ENCODE measurements around the gene SGK1.
A peak's percentile ranks its signal among the peaks of the same experiment; 100 is the strongest.
"Not testable (repeated sequence)": the region's sequence is repeated elsewhere in the genome, so short reads cannot be mapped to it uniquely, and the experiment has no call there.

SGK1 gene

DNA sequence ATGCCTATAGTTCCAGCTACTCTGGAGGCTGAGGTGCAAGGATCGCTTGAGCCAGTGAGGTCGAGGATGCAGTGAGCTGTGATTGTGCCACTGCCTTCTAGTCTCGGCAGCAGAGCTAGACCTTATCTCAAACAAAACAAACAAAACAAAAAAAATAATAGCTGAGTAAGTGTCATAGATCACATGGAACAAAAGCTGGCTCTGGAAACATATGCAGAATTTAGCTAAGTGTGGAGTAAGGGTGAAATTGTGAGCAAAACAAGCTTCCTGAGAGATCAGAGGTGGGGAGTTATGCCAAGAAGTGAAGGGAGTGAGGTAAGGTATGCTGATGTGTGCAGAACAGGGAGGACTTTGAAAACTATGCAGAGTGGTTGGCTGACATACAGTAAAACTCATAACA lies 18.7 kb downstream of the SGK1 start:
- no peak for DNase-seq

DNA sequence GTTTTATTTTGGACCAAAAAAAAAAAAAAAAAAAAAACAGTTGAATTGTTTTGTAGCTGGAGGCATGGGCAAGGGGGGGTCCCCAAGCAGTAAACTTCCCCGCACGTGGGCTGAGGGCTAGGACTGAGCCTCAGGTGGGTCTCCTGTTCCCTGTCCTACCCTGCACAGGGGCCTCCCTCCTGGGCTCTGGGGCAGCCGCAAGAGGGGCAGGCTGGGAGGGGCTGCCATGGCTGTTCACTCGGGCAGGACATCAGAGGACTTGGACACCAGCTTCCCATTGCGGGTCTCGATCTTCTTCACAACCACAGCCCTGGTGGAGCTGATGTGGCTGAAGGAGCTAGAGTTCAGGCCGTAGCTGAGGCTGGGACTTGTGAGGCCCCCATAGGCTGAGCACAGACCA lies 21.1 kb downstream of the SGK1 start:
- no peak for DNase-seq

DNA sequence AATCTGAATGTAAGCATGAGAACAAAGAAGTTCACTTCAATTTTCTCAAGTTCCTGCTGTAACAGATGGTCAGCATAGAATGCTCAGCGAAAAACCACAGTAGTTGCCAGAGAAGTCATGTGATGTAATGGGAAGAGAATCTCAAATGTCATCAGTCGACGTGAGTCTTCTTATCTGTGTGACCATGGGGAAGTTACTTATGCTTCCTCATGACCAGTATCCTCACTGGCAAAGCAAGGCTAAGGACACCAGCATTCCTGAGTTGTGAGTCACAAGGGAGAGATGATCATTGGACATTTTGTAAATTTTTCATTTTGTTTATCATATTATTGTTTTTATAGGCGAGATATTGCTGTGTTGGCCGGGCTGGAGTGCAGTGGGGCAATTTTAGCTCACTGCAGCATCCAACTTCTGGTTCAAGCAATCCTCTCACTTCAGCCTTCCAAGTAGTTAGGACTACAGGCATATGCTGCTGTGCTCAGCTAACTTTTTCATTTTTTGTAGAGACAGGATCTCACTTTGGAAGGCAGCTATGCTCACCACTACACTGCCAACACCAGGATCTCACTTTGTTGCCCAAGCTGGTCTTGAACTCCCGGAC lies 21.9 kb downstream of the SGK1 start:
- no peak for DNase-seq

DNA sequence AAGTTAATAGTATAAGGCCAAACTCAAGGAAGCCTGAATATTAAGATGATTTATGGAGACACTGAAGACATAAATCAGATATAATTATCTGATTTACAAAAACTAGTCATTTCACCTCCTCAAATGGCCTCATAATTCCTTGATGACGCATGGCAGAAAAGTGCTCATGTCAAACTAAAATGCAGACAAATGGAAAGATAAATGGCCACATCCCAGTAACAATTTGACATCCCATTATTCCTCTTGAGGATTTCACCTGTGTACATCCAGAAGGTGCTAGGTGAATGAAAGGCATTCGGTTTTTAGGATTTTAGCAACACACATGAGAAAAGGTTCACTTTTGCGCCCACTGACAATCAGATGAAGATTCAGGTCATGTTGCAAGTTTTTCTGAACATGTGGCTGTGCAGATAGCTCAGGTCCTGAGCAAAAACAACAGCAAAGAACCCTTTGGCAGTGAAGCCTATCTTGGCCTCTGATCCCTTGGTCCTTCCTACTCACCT lies 24.2 kb downstream of the SGK1 start:
- no peak for DNase-seq

DNA sequence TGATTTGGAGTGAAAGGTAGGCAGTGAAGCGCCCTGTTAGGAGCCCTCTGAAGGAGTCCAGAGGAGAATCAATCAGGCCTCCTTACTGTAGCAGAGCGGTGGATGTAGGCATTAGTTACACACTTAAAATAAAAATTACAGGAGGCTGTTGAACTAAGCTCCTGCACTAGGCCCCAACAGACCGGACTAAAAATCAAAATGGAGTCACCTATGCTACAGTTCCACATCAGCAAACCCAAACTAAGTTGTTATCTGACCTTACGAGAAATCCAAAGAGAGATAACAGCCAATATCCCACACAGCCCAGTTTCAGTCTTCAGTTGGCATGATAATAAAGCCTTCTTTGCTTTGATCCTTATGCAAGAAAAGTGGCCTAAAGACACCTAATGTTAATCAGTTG lies 26.8 kb downstream of the SGK1 start:
- no peak for DNase-seq

DNA sequence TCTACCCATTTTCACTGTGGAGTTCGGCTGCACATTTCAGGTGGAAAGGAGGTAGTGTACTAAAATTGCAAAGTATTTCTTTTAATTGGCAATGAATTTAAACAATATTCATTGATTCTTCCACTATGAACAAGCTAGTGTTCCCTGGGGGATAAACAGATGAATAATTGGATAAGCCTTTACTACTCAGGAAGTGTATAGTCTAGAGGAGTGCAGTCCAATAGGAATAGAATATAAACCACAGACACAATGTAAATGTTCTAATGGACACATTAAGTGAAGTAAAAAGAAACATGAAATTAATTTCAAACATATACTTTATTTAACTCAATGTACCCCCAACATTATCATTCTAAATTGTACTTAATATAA lies 28.7 kb downstream of the SGK1 start:
- no peak for DNase-seq

DNA sequence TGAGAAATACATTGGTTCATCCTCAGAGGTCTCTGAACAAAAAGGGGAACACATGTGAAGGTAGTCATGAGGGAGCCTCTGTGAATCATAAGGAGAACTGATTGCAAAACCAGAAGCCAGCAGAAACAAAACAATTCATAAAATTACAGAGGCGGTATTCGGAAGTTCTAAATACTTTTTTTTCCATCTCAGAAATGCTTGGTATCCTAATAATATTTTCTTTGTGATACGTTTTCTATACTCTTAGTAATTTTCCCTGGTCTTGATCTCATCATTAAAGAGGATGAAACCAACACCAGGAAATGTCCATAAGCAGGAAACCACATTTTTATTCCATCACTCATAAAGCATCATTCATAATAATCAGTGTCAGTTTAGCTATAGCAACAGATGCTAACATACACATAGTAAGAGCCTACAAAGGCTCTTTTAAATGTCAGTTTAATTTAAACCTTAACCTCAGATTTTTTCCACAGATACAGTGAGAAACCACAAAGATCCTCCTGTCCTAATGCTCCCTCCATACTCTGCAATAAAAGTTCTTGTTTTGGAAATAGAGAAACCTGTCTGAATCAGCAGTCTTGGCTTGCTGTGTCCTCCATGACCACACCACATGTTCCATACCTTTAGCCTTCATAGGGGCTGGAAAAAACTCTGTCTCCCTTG lies 29.2 kb downstream of the SGK1 start:
- no peak for DNase-seq

DNA sequence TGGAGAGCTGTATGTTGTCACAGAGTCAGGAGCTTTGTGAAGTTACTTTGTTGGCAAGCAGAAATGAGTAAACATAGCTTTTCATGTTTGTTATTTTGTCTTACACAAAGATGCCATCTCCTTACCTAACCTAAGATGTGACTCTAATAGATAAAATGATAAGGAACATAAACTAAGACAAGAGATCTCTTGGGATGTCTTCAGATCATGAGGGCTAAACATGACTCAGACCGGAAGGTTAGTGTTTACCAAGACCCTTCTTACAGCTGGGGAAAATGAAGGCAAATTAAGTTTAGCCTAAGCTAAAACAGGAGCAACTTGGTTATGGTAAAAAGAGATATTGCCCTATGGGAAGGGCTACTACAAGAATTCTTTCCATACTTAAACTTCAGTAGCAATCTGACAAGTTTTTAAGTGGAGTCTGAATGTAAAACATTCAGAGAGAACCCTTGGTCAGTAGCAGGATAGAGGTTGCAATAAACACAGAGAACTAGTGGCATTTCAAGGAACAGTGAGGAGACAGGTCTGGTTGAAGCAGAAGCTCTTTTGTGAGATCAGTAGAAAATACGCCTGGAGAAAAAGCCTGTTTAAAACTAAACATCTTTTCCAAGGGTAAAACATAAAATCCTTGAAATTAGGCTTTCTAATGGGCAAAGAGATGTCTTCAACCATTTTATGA lies 29.9 kb downstream of the SGK1 start:
- DNase-seq, result no peak

DNA sequence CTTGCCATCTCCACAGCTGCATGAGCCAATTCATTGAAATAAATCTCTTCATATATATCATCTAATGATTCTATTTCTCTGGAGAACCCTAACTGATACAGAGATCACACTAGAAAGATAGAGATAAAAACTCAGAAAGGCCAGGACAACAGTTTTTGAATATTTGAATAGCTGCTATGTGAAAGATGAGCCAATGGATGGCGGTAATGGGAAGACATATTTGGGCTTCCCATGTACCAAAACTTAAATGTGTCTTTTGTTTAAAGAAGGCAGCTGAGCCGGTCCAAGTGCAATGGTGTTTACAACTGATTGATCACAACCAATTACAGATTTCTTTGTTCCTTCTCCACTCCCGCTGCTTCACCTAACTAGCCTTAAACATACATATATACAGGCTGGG lies 35.1 kb downstream of the SGK1 start:
- no peak for DNase-seq

DNA sequence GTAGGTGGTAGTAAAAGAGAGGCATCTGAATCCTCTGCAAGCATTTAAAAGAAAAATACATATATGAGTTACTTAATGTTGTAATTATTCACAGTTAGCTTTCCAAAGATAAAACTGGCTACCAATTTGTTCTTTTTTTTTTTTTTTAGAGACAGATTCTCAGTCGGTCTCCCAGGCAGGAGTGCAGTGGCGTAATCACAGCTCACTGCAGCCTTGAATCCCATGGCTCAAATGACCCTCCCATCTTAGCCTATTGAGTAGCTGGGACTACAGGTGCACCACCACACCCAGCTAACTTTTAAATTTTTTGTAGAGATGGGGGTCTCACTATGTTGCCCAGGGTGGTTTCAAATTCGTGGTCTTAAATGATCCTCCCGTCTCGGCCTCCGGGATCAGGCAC lies 36.5 kb downstream of the SGK1 start:
- no peak for DNase-seq

DNA sequence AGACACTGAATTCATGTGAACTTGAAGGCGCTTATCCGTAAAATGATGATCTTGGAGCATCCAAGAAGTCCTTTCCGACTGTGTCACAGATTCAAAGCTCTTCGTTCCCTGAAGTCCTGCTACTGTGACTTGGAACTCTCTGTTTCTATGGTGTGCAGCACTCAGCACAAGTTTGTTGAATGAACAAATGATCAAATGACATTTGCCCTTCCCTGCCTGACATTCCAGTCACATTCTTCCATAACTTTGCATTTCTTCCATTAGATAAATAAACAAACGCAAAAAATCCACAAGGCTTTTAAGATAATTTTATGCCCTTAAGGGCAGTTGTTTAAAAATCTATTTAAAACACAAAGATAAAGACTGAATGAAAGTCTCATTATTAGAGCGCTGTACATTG lies 39.9 kb downstream of the SGK1 start:
- DNase-seq, result no peak

DNA sequence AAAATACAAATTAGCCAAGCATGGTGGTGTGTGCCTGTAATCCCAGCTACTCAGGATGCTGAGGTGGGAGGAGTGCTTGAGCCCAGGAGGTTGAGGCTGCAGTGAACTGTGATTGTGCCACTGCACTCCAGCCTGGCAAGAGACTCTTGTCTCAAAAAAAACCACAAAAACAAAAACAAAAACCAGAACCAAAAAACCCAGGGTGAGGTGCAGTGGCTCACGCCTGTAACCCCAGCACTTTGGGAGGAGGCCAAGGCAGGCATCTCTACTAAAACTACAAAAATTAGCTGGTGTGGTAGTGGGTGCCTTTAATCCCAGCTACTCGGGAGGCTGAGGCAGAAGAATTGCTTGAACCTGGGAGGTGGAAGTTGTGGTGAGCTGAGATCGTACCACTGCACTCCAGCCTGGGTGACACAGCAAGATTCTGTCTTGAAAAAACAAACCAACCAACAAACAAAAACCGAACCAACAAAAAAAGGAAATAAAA lies 41.0 kb downstream of the SGK1 start:
- DNase-seq, result not testable (repeated sequence)

DNA sequence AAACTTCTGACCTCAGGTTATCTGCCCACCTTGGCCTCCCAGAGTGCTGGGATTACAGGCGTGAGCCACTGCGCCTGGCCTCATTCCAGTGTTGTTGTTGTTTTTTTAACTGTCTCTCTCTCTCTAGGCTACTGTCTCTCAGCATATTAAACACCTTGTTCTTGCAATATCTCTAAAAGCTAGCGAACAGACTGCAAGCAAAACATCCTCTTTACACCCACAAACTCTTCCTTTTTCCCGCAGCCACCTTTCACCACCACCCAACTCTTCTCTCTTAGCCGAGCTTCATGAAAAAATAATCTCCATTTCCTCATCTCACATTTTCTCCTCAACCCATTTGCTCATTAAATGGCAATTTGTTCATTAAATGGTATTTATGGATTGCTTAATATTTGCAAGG lies 45.5 kb downstream of the SGK1 start:
- no peak for DNase-seq

DNA sequence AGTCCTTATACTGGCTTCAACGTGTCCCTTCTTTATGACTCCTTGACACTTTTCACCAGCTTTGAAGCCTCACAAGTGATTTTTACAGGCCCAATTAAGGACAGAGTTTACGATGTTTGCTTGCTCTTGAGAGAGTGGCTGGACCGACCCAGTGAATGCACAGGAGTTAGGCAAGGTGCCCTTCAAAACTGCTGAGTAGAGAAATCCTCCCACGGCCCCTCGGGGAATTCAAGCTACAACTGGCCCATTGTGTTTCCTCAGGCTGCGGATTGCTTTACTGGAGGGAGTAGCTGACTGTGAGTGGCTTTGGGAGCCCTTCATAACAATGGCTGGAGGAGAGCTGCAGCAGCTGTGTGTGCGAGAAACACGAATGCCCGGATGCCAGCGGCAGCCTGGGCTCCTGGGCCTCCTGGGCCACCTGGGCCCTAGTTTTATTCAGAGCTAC lies 50.0 kb downstream of the SGK1 start:
- peak; percentile 66 for DNase-seq

DNA sequence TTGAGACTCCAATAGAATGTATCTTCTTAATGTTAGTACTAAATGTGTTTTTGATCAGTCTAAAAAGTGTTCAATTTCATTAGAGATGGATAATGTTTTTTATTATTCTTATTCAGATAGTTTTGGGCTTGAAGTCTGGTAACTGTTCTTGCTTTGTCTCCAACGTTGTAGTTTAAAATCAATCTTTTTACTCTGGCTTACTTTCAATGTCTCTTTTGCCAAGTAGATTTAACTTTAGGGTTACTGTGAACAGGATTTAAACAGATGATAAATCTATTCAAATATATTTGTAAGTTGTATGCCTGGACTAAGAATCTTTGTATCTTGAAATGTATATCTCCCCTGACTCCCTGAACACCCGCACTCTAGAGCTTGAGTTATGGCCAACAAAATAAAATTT lies 51.1 kb downstream of the SGK1 start:
- no peak for DNase-seq

DNA sequence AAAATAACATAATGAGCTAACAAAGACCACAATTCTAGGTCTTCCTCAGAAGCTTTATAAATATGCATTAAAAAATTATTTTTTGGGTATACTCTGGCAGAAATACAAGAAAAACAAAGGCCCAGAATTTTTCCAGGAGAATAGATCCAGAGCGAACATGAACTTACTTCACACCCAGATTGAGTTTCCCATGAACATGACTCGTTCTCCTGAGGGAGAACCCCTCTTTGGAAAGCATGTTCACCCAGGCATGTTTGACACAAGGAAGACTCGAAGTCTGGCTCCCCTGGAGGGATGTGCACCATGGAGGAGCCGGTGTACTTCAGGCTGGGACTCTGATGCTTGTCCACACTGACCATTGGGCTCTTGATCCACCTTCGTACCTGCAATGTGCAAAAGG lies 56.1 kb downstream of the SGK1 start:
- DNase-seq, result no peak

DNA sequence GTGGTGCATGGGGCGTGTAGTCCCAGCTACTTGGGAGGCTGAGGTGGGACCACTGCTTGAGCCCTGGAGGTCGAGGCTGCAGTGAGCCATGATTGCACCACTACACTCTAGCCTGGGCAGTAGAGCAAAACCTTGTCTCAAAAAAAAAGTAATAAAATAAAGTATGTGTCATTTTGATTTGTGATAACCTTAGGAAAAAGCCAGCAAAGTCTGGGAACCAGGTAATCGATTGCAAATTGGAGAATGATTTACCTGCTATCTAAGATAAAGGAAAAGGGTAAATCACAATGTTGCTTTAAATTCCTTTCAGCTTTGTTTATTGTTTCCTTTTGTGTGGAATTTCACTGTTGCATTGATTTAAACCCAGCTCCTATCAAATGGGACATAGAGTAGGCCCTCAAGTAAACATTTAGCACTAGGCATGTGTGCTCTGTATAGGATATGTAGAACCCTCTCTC lies 59.0 kb downstream of the SGK1 start:
- no peak for DNase-seq

DNA sequence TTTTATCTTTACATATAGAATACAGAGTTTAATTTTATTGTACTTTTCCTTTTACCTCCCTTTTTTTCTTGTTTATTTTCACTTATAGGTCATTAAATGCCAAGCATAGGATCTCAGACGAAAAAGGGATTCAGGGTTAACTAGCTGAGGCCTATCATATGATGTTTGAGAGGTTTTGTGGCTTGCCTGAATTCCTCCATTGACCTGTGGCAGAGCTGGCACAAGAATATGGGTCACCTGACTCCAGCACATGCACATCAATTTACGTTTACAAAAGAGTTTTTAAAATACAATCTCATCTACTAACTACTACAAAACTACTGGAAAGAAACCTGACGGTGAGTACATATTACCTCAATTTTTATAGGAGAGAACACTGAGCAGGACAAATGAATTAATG lies 60.4 kb downstream of the SGK1 start:
- no peak for DNase-seq

DNA sequence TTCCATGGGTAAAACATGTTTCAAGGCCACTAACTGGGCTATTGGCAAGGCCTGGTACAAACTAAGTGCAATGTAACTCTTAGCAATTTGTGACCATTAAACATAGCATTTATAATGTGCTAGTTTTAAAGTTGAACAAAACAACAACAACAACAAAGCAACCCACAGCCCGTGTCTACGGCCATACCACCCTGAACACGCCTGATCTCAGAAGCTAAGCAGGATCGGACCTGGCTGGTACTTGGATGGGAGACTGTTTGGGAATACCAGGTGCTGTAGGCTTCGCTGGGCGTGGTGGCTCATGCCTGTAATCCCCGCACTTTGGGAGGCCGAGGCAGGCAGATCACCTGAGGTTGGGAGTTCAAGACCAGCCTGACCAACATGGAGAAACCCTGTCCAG lies 61.0 kb downstream of the SGK1 start:
- DNase-seq, result no peak

DNA sequence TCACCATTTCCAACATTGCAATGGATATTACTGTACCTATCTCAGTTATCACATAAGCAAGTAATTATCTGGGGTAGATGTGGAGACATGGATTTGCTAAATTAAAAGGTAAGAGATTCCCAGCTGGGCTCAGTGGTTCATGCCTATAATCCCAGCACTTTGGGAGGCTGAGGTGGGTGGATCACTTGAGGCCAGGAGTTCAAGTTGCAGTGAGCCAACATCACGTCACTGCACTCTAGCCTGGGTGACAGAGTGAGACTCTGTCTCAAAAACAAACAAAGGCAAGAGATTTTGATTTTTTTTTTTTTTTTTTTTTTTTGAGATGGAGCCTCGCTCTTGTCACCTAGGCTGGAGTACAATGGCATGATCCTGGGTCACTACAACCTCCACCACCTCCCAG lies 62.6 kb downstream of the SGK1 start:
- DNase-seq, result not testable (repeated sequence)

DNA sequence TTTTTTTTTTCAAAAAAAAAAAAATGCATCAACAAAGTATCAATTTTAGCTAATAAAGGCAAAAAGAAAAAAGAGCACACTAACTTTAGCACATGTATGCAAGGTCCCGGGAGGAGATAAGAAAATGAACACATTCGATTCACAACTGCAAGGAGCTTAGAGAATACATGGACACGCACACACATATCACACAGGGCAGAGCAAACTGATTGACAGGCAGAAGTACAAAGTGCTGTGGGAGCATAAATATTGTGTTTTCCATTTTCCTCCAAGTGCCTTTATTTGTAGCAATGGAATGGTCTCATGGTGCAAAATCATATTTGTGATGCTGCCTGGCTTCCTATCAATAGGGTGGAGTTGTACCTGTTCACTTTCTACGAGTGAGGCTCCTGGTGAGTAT lies 63.8 kb downstream of the SGK1 start:
- no peak for DNase-seq

DNA sequence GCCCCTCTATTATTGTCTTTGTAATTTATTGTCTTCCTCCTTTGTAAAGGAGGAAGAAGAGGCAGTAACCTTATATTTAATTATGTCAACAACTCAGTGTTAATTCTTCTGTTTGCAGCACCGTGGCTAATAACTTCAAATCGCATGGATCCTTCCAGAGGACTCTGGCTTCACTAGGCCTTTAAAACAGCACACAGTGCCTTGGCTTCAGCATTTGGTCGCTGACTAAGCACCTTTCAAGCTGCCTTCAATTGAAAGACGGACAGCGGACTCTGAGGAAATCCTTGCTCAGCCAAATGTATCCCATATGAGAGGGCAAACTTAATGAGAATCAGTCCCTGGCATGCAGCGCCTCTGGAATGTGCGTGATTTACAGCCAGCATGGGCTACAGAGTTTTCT lies 64.2 kb downstream of the SGK1 start:
- no peak for DNase-seq

DNA sequence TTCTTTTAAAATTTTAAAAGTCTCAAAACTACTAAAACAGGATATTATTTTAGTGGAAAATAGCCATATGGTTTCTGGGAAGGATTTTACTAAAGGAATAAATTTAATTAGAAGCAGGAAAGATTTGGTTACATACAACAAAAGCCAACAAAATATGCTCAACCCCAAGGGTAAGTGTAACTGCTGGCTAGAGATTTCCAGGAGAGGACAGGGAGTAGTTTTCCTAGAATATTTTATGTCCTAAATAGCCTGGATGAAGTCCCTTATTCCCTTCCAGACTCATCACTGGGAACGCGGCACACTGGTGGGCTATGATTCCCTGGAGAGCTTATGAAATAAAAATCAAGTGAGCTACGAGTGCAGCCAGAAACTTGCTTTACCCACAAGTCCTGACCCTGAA lies 66.6 kb downstream of the SGK1 start:
- DNase-seq, result no peak

DNA sequence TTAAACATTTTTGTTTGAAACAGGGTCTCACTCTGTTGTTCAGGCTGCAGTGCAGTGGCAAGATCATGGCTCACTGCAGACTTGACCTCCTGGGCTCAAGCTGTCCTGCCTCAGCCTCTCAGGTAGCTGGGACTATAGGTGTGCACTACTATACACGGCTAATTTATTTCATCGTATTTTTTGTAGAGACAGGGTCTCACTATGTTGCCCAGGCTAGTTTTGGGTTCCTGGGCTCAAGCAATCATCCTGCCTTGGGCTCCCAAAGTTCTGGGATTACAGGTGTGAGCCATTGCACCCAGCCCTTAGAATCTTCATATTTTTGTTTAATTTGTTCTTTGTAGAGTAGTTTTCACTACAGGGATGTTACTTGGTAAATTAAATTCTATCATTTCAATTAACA lies 67.1 kb downstream of the SGK1 start:
- DNase-seq, result no peak

All from NCI-H1105 treated with DMSO at 0.1 percent for 48 hours (cell line).